Activated gamma-delta T cell treated with Interleukin-2 at 50 U/mL for 16 hours (primary cell): ENCODE results near the gene NPR3.

Experiments
- DNase-seq: peaks from one replicate; pipeline ENCODE4 v3.0.0-alpha.2; 2020

Gene NPR3

DNA sequence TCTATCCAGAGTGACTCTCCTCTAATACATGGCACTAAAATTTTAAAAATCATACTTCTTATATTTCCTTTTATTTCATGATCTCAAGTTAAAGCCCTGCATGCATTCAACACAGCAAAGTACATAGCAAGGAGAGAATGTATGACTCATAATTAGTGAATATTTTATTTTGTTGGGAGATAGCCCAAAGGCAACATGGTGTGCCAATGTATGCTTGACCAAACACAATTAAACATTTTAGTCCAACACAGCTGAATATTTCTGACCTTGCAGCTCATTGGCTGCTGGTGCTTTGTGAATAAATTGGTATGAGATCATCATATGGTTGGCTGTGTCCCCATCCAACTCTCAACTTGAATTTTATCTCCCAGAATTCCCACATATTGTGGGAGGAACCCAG is 103.5 kb downstream of the NPR3 start:
- no peak for DNase-seq

GRCh38 chr5:32827981-32828380 is 116.9 kb downstream of the NPR3 start:
- no peak for DNase-seq

DNA sequence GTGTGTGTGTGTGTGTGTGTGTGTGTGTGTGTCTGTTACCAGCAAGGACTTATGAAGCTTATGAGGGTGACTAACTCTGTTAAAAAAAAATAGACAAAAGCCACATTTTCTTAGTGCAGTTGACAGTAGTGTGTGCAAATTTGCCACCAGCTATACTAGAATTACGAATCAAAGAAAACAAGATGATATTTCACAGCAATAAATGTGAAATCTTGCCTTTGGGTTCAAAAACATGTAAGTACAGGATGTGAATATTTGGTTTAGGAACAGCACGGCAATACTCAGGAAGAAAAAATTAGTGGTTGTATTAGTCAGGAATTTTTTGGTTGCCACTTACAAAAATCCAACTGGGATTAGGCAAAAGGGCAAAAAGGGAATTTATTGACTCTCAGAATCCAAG is 117.4 kb downstream of the NPR3 start:
- no peak for DNase-seq

- DNase-seq, result no peak
Measured at GRCh38 chr5:32831624-32832023, 120.5 kb downstream of the NPR3 start.

DNA sequence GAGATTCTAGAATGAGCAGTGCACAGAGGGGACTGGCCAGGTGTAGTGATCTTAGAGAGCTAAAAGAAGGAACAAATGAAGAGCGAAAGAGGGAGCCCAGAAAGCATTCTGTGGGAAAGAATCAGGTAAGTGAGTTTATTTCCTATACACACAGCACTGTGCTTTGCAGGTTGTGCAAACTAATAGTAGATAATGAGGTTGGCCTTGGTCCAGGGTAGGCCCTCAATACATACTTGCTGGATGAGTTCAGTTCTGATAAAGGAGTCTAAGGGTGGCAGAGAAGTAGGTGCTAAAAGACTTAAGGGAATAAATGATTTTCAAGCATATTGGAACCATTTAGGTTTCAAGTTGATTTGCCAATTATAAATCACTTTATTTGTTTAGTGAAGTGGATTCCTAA is 122.0 kb downstream of the NPR3 start:
- DNase-seq, result no peak

- DNase-seq, result no peak
Measured at GRCh38 chr5:32833663-32834062, 122.5 kb downstream of the NPR3 start.

DNA sequence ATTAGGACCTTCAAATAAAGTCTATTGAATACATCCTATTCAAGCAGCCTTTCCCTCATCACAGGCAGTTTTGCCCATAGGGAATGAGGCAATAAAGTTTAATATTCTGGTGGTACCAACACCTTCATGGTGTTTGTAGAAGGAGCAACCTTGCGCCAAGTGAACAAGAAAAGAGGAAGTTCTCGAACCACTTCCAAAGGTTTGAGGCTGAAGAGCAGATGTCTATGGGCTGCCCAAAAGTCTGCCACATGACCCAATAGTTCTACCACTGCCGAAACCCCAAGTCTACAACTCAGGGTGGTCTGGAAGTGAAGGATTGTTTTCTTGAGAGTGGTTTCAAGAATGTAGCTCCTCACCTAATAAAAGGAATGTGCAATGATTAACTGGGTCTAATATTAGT is 123.1 kb downstream of the NPR3 start:
- DNase-seq, result no peak

GRCh38 chr5:32836176-32836575 is 125.1 kb downstream of the NPR3 start:
- DNase-seq, result no peak

- DNase-seq, result no peak
Measured at GRCh38 chr5:32837211-32837610, 126.1 kb downstream of the NPR3 start.

- DNase-seq, result no peak
Measured at GRCh38 chr5:32839106-32839505, 128.0 kb downstream of the NPR3 start.

DNA sequence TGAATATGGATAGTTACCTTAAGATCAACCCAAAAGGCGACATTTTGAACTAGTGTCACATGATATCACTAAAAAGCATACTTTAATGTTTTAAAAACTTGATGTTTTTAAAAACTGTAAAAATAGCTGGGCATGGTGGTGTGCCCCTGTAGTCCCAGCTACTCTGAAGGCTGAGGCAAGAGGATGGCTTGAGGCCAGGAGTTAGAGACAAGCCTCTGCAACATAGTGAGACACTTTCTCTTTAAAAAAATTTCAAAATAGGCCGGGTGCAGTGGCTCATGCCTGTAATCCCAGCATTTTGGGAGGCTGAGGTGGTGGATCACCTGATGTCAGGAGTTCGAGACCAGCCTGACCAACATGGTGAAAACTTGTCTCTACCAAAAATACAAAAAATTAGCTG is 129.5 kb downstream of the NPR3 start:
- DNase-seq, result no peak
